GM18508 (cell line): ENCODE measurements around the gene CELF1.

ENCODE experiments used
- ATAC-seq: cut with Tn5 transposase; IDR thresholded peaks from one replicate; pipeline ENCODE4 v1.9.1; 2021; ENCODE audit warnings: moderate number of reproducible peaks; ENCODE audit not compliant: insufficient read depth, unreplicated experiment

Gene CELF1

DNA sequence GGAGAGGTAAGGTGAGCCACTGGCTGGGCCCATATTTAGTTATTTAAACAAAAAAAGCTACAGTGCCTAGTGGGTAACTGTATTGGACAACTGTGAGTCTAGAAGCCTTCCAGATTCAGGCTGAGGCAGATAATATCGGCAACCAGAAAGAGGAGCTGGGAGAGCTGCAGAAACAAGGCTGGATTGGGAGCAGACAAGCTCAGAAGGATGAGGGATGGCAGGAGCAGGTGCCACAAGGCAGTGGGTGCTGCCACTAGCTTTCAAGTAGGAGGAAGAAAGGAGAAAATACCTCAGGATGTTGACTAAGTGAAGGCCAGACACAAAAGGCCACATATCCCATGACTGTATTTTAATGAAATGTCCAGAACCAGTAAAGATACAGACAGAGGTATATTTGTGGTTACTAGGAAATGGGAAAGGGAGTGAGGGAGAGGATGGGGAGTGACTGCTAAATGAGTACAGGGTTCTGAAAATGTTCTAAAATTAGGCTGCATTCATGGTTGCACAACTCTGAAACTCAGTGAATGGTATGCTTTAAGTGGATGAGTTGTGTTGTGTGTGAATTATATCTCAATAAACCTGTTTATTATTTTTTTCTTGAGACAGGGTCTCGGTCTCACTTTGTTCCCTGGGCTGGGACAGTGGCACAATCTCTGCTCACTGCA lies 92.2 kb downstream of the CELF1 start:
- no peak for ATAC-seq

DNA sequence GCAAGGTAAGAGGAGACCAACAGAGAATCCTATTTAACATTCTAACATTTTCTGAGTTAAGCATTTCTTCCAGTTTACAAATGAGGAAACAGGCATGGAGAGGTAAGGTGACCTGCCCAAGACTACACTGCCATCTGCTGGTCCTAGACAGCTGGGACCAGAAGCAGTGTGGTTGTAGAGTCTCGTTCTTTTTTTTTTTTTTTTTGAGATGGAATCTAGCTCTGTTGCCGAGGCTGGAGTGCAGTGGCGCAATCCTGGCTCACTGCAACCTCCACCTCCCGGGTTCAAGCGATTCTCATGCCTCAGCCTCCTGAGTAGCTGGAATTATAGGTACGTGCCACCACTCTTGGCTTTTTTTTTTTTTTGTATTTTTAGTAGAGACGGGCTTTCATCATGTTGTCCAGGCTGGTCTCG lies 98.7 kb downstream of the CELF1 start:
- peak; percentile 61 for ATAC-seq

DNA sequence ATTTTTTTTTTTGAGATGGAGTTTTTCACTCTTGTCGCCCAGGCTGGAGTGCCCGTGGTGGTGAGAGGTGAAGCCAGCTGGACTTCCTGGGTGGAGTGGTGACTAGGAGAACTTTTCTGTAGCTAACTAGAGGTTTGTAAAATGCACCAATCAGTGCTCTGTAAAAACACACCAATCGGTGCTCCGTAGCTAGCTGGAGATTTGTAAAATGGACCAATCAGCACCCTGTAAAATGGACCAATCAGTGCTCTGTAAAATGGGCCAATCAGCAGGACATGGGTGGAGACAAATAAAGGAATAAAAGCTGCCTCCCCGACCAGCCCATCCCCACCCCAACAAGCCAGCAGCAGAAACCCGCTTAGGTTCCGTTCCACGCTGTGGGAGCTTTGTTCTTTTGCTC lies 99.6 kb downstream of the CELF1 start:
- no peak for ATAC-seq

DNA sequence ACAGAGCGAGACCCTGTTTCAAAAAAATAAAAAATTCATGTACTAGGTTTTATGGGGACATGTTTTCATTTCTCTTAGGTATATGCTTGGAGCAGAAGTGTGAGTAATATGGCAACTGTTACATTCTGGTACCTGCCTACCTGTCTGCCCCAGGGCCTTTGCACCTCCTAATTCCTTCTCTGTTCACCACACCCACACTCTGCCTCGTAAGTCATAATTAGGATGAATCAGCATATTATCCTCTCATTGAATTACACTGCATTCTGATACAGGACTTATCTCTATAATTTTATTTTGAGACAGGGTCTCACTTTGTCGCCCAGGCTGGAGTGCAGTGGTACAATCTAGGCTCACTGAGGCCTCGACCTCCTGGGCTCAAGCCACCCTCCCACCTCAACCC lies 100.9 kb downstream of the CELF1 start:
- no peak for ATAC-seq

DNA sequence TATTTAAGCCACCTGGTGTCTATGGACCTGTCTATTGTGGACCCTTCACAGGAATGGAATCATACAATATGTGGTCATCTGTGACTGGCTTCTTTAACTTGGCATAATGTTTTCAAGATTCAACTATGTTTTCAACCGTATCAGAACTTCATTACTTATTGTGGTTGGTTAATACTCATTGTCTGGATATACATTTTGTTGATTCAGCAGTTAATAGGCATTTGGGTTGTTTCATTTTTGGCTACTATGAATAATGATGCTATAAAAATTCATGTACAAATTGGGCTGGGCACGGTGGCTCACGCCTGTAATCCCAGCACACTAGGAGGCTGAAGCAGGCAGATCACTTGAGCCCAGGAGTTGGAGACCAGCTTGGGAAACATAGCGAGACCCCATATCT lies 101.5 kb downstream of the CELF1 start:
- no peak for ATAC-seq

DNA sequence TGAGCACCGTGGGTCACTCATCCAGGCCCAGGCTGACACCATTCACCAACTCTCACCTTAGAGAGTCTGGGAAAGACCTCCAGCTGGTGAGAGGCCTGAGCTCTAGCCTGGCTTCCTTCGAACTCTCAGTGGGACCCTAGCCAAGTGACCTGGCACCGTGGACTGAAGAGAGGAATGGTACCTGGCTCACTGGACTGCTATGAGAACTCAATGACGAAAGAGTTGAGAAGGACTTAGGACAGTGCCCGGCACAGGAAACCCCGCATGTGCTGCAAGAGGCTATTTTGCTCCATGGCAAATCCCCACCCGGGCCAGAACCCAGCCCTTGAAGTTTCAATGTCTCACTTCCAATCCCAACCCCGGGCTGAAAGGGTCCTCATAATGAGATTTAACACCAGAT lies 103.4 kb downstream of the CELF1 start:
- no peak for ATAC-seq

DNA sequence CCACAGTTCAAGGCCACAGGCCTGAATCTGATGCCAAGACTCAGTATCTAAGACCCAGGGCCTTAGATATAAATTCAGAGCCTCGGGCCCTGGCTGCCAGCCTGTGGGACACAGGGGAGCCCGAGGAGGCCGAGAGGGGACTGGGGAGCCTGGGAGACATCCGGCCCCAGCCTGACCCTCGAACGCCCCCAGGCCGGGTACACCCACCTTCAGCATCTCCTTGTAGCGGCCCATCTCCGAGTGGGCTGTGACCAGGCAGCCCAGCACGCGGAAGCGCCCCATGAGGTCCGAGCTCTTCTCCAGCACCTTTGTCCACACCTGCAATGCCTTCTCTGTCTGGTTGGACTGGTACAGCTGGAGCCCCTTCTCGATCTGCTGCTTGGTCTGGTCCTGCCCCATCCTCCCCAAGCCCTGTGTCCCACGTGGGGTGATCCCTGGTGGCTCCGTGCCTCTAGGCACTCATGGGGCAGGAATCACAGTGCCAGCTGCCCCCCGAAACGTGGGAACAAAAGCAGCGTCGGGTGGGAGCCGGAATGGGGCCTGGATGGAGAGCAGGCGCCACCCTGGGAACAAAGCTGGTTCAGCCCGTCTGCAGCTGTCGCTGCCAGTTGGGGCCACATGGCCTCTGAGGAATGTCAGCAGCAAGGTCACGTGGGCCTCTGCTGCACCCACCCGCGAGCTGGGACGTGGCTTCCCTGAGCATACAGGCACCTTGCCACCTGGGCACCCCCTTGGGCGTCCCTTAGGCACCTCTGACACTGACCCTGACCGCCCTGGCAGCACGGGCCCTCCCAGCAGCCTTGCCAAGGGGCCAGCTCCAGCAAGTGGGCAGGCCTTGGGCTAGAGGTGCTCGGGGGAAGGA lies 104.1 kb downstream of the CELF1 start, which contains the start of gene RAPSN:
RAPSN (minus strand) TSS at position 571 of the 862 bp plus-strand sequence; CDS start at position 399, 172 bp downstream.
- no peak for ATAC-seq

DNA sequence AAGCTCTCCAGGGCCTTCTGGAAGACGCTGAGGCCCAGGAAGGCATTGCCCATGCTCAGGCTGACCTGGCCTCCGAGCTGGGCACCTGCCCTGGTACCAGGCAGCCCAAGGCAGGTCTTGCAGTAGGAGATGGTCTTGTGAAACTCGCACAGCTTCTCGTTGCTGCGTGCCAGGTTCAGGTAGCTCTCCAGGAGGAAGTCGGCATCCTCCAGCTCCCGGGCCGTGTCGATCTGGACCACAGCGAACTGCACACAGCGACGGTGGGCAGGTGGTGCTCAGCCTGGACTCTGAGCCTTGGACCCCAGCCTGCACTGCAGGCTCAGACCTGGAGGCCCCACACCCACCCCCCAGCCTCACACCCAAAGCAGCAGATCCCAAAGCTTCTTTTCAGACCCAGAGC lies 105.0 kb downstream of the CELF1 start:
- ATAC-seq = no peak

DNA sequence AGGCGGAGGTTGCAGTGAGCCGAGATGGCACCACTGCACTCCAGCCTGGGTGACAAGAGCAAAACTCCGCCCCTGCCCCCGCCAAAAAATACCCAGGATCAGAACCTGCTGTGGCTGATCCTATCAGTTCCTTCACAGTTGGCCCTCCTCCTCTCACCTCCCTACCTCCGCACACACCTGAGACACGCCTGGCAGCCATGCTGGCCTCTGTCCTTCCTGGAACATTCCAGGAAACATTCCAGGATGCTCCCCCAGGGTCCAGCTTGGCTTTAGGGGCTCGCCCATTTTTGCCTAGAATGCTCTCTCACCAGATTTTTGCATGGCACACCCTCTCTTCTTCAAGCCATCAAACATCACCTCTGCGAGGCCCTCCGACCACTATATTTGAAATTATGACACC lies 106.1 kb downstream of the CELF1 start:
- no peak for ATAC-seq

DNA sequence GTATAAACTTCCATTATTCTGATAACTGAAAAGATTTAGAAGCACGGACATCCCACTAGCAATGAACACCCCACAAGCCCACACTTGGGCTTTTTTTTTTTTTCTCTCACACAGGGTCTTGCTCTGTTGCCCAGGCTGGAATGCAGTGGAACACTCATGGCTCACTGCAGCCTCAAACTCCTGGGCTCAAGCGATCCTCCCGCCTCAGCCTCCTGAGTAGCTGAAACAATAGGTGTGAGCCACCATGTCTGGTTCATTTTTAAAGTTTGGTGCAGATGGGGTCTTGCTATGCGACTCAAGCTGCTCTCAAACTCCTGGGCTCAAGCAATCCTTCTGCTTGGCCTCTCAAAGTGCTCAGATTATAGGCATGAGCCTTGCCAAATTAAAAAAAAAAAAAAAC lies 107.1 kb downstream of the CELF1 start:
- ATAC-seq = no peak

DNA sequence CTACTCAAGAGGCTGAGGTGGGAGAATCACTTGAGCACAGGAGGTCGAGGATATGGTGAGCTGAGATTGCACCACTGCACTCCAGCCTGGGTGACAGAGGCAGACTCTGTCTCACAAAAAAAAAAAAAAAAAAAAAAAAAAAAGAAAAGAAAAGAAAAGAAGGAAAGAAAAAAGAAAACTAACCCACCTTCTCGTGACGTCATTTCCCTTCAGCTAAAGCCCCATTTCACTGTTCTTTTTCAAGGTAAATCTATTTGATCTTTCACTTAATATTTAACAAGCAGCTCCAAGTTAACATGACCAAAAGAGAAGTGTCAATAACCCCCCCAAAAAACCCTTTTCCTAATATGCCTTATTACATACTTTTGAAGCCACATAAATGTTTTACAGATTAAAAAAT lies 109.1 kb downstream of the CELF1 start:
- ATAC-seq = no peak

DNA sequence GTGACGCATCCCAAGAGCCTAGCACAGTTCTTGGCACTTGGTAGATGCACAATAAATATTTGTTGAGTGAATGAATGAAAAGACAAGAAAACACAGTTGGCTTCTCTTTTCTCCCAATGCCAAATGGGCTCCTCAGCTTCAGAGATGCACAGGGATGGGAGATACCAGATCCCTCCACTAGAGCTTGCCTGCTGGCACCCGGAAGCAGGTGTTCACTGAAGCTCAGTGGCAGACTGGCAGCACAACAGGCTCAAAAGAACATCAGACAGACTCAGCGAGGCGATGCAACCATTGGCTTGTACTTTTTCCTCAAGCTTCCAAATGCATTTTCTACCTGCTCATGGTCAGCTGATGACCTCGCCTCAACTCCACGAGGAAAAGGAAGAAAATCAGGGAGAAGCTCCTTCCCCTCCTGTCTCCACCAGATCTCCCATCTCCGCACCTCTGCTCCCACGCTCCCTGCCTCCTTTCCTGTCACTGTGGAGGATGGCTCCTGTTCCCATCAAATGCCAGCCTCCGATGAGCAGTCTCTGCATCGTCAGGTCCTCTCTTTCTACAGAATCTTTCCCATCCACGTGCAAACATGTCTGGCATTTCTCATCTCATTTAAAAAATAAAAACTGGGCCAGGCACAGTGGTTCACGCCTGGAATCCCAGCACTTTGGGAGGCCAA lies 109.8 kb downstream of the CELF1 start:
- ATAC-seq = no peak

DNA sequence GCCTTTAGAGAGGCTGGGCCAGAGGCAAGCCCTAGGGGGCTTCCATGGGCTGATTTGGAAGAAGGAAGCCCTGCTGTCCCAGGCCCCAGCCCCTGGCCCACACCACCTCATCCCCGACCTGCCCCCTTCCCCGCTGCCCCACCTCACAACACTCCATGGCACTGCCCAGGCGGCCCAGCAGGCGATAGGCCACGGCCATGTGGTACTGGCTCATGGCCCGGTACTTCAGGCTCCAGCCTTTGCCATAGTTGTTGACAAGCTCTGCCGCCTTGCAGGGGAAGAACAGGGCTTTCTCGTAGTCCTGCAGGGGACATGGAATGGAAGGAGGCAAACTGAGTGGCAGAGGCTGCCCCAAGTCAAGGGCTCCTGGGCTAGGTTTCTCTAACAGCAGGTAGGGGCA lies 110.4 kb downstream of the CELF1 start:
- no peak for ATAC-seq

DNA sequence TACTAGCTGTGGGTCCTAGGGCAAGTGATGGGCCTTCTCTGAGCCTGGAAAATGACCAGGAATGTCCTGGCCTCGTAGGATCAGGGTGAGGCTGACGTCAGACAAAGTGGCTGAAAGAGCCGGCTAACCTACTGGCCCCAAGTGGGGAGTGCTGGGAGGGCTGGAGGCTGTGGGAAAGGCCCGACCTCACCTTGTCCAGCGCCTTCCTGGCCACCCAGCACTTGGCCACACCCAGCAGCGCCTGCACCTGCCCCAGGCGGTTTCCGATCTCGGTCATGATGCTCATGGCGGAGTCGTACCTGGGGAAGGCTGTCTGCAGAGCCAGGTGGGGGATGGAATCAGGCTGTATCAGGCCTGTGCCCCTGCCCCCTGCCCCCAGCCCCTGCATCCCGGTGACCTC lies 111.5 kb downstream of the CELF1 start:
- ATAC-seq = no peak

DNA sequence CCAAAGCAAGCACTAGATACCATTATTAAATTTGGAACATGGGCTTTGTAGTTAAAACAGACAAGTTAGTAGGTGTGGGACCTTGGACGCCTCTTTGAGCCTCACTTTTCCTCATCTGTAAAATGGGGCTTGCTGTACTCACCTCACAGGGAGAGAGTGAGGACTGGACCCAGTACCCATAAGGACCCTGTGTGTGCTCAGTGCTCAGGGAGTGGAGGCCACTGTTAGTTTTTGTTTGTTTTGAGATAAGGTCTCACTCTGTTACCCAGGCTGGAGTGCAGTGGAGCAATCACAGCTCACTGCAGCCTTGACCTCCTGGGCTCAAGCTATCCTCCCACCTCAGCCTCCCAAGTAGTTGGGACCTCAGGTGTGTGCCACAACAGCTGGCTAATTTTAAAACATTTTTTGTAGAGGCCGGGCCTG lies 112.9 kb downstream of the CELF1 start:
- no peak for ATAC-seq

DNA sequence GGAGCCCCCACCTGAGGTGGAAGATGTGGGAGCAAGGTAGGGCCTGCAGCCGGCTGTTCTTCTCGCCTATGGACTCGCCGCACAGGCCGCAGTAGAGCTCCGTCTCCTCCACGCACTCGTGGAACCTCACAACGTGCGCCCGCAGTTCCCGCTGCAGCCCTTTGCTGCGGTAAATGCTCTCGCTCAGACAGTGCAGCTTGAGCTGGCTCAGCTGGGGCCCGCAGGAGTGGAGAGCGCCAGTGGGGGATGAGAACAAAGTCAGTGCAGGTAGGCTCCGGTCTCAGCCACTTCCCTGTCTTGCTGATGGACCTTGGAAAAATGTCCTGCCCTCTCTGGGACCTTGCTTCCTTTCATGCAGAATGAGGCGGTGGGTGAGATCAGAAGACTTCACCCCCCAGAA lies 114.2 kb downstream of the CELF1 start:
- no peak for ATAC-seq

DNA sequence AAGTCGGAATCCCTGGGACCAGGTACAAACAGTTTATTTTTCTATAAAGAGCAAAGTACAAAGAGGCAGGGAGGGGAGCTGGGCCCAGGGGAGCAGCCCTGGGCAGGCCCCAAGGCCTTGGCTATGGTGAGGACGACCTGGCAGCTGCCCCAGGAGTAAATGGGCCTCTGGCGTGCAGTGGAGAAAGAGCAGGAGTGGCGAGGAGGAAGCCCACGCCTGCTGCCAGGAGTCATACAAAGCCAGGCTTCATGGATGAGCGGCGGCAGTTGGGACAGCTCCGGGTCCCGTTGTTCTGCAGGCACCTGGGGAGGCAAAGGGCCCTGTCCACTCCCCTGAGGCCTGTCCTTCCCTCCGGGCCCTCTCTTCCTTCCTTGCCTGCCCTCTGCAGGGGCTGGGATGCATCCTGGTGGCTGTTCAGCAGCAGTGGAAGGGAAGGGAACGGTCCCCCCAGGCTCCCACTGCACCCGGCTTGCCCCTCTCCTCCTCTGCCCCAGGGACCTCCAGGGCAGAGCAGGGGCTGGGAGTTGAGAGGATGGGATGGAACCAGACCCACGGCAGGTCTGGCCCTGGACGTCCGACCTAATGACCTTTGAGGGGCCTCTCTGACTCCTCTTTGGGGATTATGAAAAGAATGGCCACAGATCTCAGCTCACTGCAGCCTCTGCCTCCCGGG lies 115.0 kb downstream of the CELF1 start:
- ATAC-seq = no peak

DNA sequence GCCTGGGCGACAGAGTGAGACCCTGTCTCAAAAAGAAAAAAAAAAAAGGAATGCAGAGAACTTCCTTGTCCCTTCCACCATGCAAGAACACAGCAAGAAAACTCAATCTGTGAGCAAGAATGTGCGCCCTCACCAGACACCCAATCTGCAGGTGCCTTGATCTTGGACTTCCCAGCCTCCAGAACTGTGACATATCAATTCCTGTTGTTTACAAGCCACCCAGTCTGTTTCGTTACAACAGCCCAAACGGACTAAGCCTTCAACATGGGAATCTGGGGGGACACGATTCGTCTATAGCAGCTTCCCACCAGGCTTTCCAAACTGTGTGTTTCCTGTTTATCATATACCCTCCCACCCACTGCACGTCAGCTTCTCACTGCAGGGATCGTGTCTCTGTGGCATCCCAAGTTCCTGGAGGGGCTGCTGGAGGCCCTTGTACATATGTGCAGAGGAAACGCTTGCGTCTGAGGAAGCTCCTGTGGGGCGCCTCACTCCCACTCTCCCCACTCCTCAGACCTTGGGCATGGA lies 115.7 kb downstream of the CELF1 start:
- no peak for ATAC-seq

DNA sequence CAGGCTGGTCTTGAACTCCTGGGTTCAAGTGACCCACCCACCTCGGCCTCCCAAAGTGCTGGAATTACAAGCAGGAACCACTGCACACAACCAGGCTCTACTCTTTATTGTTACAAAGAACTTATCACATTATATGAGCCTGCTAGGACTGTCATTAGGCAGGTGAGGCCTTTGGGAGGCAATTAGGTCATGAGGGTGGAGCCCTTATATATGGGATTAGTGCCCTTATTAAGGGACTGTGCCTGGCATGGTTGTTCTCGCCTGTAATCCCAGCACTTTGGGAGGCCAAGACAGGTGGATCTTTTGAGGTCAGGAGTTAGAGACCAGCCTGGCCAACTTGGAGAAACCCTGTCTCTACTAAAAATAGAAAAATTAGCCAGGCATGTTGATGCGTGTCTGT lies 116.2 kb downstream of the CELF1 start:
- ATAC-seq = no peak

DNA sequence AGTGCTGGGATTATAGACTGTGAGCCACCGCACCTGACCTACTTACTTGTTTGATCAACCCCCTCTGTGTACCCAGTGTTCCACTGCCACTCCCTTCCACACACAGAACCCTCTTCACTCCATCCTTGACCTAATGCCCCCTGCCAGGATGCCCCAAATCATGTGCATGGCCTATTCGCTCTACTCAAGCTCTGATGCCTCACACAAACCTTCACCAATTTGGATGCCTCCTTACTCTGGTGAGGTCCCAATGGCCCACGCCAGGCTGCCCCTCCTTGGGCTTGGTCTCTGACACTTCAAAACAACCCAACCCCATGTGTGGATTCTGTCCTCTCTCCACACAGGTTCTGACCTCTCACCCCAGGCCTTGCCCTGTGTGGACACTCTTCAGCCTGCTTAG lies 117.2 kb downstream of the CELF1 start:
- ATAC-seq = no peak
